Sigmoid colon (tissue), 7 donors: Measurements from ENCODE around the gene DCAF7. TPM values are rescaled to one million over a fixed set of nuclear protein-coding genes. Genes with fewer than 3 reads are reported as not detected.

Experiments
- DNase-seq: peaks from one replicate; pipeline ENCODE4 v3.0.0-alpha.2; 2019
- H3K27ac ChIP-seq, 4 donors: fragments of 200-600 bp; sonication (generic); one replicate each; pipeline ENCODE4 v1.5.1; 2016 to 2019; ENCODE audit warnings: mild to moderate bottlenecking in 1 of 4
- H3K27me3 ChIP-seq, 3 donors: fragments of 200-600 bp; sonication (generic); one replicate each; pipeline ENCODE4 v1.5.1; 2019; ENCODE audit warnings: mild to moderate bottlenecking in 1 of 3
- H3K36me3 ChIP-seq, 4 donors: fragments of 200-600 bp; sonication (generic); one replicate each; pipeline ENCODE4 v1.5.1; 2016 to 2019
- H3K4me1 ChIP-seq, 4 donors: fragments of 200-600 bp; sonication (generic); one replicate each; pipeline ENCODE4 v1.5.1; 2017 to 2019
- H3K4me3 ChIP-seq, 4 donors: fragments of 200-600 bp; sonication (generic); one replicate each; pipeline ENCODE4 v1.5.1; 2017 to 2019; ENCODE audit warnings: mild to moderate bottlenecking in 2 of 4, moderate library complexity in 1 of 4
- H3K9me3 ChIP-seq, 4 donors: fragments of 200-600 bp in 3 of 4; sonication (generic) in 3 of 4; one replicate each; pipeline versions ENCODE4 v1.5.1 to v1.6.1; 2013 to 2019
- CTCF ChIP-seq, 4 experiments: fragments of 450-650 bp in 3 of 4; fragments of 200-600 bp in 1 of 4; IDR thresholded peaks; one replicate each; pipeline ENCODE4 v1.5.1; 2016 to 2019; ENCODE audit warnings: antibody characterized with exemption in 4 of 4, mild to moderate bottlenecking in 3 of 4, moderate library complexity in 2 of 4
- EP300 ChIP-seq, 4 donors: sonication (generic); formaldehyde crosslinking; IDR thresholded peaks; one replicate each; pipeline ENCODE4 v1.6.1; 2017; ENCODE audit warnings: antibody characterized with exemption in 4 of 4
- POLR2A ChIP-seq, 2 donors: fragments of 450-650 bp; IDR thresholded peaks; one replicate each; pipeline ENCODE4 v1.6.1; 2016; ENCODE audit warnings: antibody characterized with exemption in 2 of 2, mild to moderate bottlenecking in 2 of 2, moderate library complexity in 2 of 2
- POLR2AphosphoS5 ChIP-seq, 4 donors: sonication (generic); formaldehyde crosslinking; IDR thresholded peaks; one replicate each; pipeline ENCODE4 v1.6.1; 2017; ENCODE audit warnings: antibody characterized with exemption in 4 of 4
- WGBS, 2 donors: extraction: QIAGEN DNeasy Blood & Tissue Kit; methylation state at CpG; one replicate each; pipeline ENCODE4 v1.1.7; 2013; 5-methylcytosine and 5-hydroxymethylcytosine counted together
- intact Hi-C: fragments of 100-400 bp; cut with DNase I; formaldehyde crosslinking; loops from one replicate; pipeline ENCODE4 v1.15.1; 2023
- polyA plus RNA-seq, 3 donors: library from polyadenylated mRNA; stranded (reverse); fragments of 200-250 nt; gene quantifications; one replicate each; pipeline ENCODE4 v1.2.3, GENCODE V29; 2013
- total RNA-seq, 4 donors: library from RNA; depleted of rRNA; stranded (reverse); fragments of >200 nt; gene quantifications; one replicate each; pipeline ENCODE4 v1.1.0, GENCODE V29; 2016
- donor health status: healthy with polysubstance abuse.
- donor health status: Bipolar disorder and iron deficiency.
- donor health status: healthy.

The DCAF7 gene
- total and polyA plus RNA-seq, 7 donors = 14.4 to 34.6 (median 23.1) TPM

GRCh38 chr17:63557416-63557815 lies 7.1 kb downstream of the DCAF7 start:
- 94% methylated on average over 2 of the region's 2 CpGs for WGBS, 2 donors
- TF ChIP-seq POLR2AphosphoS5 (IDR thresholded peaks at IDR 0.05) = no peak
- no peak for TF ChIP-seq EP300 (IDR thresholded peaks at IDR 0.05)
- TF ChIP-seq CTCF (IDR thresholded peaks at IDR 0.05) = no peak
- no peak for TF ChIP-seq POLR2A (IDR thresholded peaks at IDR 0.05)

GRCh38 chr17:63558441-63558840 lies 8.2 kb downstream of the DCAF7 start:
- intact Hi-C loops = no loop called here
- DNase-seq = no peak

More at GRCh38 chr17:63557416-63557815, 7.1 kb downstream of the DCAF7 start:
- H3K36me3 ChIP-seq = no peaks in the 10 kb centered on the region
- no peaks in the 10 kb centered on the region for H3K9me3 ChIP-seq
- H3K4me3 ChIP-seq = no peak overlapping the region
- no peak for DNase-seq
- no peaks in the 10 kb centered on the region for H3K27me3 ChIP-seq
- H3K27ac ChIP-seq = no peak overlapping the region
- H3K4me1 ChIP-seq = peaks cover 0 to 54% (median 34%) of the 10 kb centered on the region in 4 donors
- intact Hi-C loops = no loop called here

GRCh38 chr17:63561819-63562218 lies 11.5 kb downstream of the DCAF7 start:
- Histone ChIP-seq H3K4me1 (peaks cover 0 to 15% (median 7%) of the 10 kb centered on the region in 4 donors), H3K27me3 (no peaks in the 10 kb centered on the region), H3K4me3 (no peak overlapping the region), H3K36me3 (no peaks in the 10 kb centered on the region), H3K9me3 (no peaks in the 10 kb centered on the region), H3K27ac (no peak overlapping the region)
- intact Hi-C loops = no loop called here
- no peak for DNase-seq
- TF ChIP-seq EP300 (IDR thresholded peaks at IDR 0.05) (no peak), CTCF (IDR thresholded peaks at IDR 0.05) (no peak), POLR2A (IDR thresholded peaks at IDR 0.05) (no peak), POLR2AphosphoS5 (IDR thresholded peaks at IDR 0.05) (no peak)

More at GRCh38 chr17:63558441-63558840, 8.2 kb downstream of the DCAF7 start:
- Histone ChIP-seq H3K9me3 (no peaks in the 10 kb centered on the region), H3K27me3 (no peaks in the 10 kb centered on the region), H3K4me3 (no peak overlapping the region), H3K4me1 (peaks cover 0 to 44% (median 25%) of the 10 kb centered on the region in 4 donors), H3K36me3 (no peaks in the 10 kb centered on the region), H3K27ac (no peak overlapping the region)
- 77 to 90% methylated on average over 3 of the region's 3 CpGs for WGBS, 2 donors
- TF ChIP-seq POLR2AphosphoS5 (IDR thresholded peaks at IDR 0.05) = no peak
- TF ChIP-seq CTCF (IDR thresholded peaks at IDR 0.05) = no peak
- TF ChIP-seq POLR2A (IDR thresholded peaks at IDR 0.05) = no peak
- no peak for TF ChIP-seq EP300 (IDR thresholded peaks at IDR 0.05)

GRCh38 chr17:63563339-63563738 lies 13.1 kb downstream of the DCAF7 start:
- 94 to 97% methylated on average over 2 of the region's 2 CpGs for WGBS, 2 donors
- intact Hi-C loops = no loop called here

More at GRCh38 chr17:63563339-63563738, 13.1 kb downstream of the DCAF7 start:
- DNase-seq = no peak
- peaks cover 0 to 15% (median 7%) of the 10 kb centered on the region in 4 donors for H3K4me1 ChIP-seq
- H3K4me3 ChIP-seq = no peak overlapping the region
- H3K27me3 ChIP-seq = no peaks in the 10 kb centered on the region
- H3K36me3 ChIP-seq = no peaks in the 10 kb centered on the region
- TF ChIP-seq POLR2AphosphoS5 (IDR thresholded peaks at IDR 0.05) (no peak), CTCF (IDR thresholded peaks at IDR 0.05) (no peak), EP300 (IDR thresholded peaks at IDR 0.05) (no peak), POLR2A (IDR thresholded peaks at IDR 0.05) (no peak)
- H3K27ac ChIP-seq = no peak overlapping the region
- no peaks in the 10 kb centered on the region for H3K9me3 ChIP-seq
